Measurements from ENCODE around the gene CAMTA1.

DNA sequence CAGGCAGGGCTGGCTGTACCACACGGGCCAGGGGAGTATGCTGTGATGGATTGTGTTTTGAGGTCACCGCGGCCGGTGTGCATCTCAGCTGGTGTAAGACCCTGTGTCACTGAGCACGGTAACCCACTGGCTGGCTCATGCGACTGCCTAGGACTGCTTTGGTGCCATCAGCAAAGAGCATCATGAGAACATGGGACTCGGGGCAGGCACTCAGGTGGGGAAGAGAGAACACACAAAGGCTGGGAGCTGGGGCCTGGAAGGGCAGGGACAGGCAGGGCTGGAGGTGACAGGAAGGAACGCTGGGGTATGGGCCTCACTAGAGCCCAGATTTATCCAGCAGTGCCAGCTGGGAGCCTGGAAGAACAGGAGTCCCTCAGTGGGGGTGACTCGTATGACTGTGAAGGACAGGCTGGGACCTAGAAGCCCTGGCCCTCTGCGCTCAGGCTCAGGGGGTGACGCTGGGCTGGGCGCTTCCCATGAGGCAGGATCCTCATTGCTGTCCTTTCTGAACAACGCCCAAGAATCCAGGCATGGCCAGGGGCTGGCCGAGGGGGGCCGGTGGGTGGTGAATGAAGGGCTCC lies 775.4 kb downstream of the CAMTA1 start:
- TF ChIP-seq ZNF133 (CRISPR knock-in tag; IDR thresholded peaks at IDR 0.05), result no peak
- no peak for TF ChIP-seq MTA1 (IDR thresholded peaks at IDR 0.05; ENCODE audit: borderline replicate concordance)
- TF ChIP-seq ZNF436 (CRISPR knock-in tag; IDR thresholded peaks at IDR 0.05), result no peak
- TF ChIP-seq NCOR1 (IDR thresholded peaks at IDR 0.05), result no peak
- TF ChIP-seq TCF7L2 (IDR thresholded peaks at IDR 0.05; ENCODE audit: low read depth, low read length), result no peak
- TF ChIP-seq REST (IDR thresholded peaks at IDR 0.05; ENCODE audit: borderline replicate concordance), result no peak
- no peak for TF ChIP-seq REST (CRISPR knock-in tag; IDR thresholded peaks at IDR 0.05; ENCODE audit: low read depth)
- no peak for TF ChIP-seq EP300 (IDR thresholded peaks at IDR 0.05; ENCODE audit: low read length)
- no peak for TF ChIP-seq CTCF (IDR thresholded peaks at IDR 0.05 in 2 of 3, conservative IDR thresholded peaks at IDR 0.05 in 1 of 3; ENCODE audit: insufficient read depth in 2 of 3, low read depth in 1 of 3, low read length in 3 of 3)
- TF ChIP-seq NFATC3 (IDR thresholded peaks at IDR 0.05), result no peak
- TF ChIP-seq MIER1 (IDR thresholded peaks at IDR 0.05; ENCODE audit: low read depth), result no peak
- TF ChIP-seq RFX5 (IDR thresholded peaks at IDR 0.05; ENCODE audit: low read depth, low read length), result no peak
- no peak for TF ChIP-seq NFIC (IDR thresholded peaks at IDR 0.05)
- no peak for TF ChIP-seq L3MBTL2 (IDR thresholded peaks at IDR 0.05)
